BJ (cell line): ENCODE results near the gene DCPS. TPM values are rescaled to one million over a fixed set of nuclear protein-coding genes. Genes with fewer than 3 reads are reported as not detected.

Source experiments
- CTCF ChIA-PET: fragments of 350-600 bp; formaldehyde crosslinking; extraction: SDS; loops from one replicate; lab custom pipeline; 2021; ENCODE audit warnings: antibody characterized with exemption, inconsistent platforms; lab: Yijun Ruan, JAX
- POLR2A ChIA-PET: fragments of 300-600 bp; sonication (Branson Sonifier 250); formaldehyde crosslinking; extraction: SDS; loops from one replicate; lab custom pipeline; 2021; ENCODE audit warnings: antibody characterized with exemption; lab: Charles Lee
- DNase-seq: peaks from one replicate; pipeline ENCODE4 v3.0.0-alpha.2; 2011; ENCODE audit warnings: low read depth
- H3K27me3 ChIP-seq: 2 replicates; pipeline ENCODE4 v1.6.0; 2011; ENCODE audit warnings: low read length; ENCODE audit not compliant: control insufficient read depth, insufficient read depth
- H3K36me3 ChIP-seq: 2 replicates; pipeline ENCODE4 v1.5.1; 2011; ENCODE audit warnings: low read length; ENCODE audit not compliant: control insufficient read depth, insufficient read depth
- H3K4me3 ChIP-seq: 2 replicates; pipeline ENCODE4 v1.5.1; 2011; ENCODE audit warnings: low read depth, mild to moderate bottlenecking, control low read depth, low read length
- CTCF ChIP-seq: IDR thresholded peaks from 2 replicates; pipeline ENCODE4 v1.5.1; 2011; ENCODE audit warnings: low read depth, mild to moderate bottlenecking, control low read depth, inconsistent platforms, low read length, moderate library complexity; ENCODE audit not compliant: insufficient read depth
- polyA plus RNA-seq: library from polyadenylated mRNA; depleted of rRNA; stranded (reverse); fragments of >200 nt; gene quantifications from 2 replicates; pipeline ENCODE4 v1.2.3, GENCODE V29; 2011

Gene DCPS
- polyA plus RNA-seq, 1 experiment, result 23.5 TPM

DNA sequence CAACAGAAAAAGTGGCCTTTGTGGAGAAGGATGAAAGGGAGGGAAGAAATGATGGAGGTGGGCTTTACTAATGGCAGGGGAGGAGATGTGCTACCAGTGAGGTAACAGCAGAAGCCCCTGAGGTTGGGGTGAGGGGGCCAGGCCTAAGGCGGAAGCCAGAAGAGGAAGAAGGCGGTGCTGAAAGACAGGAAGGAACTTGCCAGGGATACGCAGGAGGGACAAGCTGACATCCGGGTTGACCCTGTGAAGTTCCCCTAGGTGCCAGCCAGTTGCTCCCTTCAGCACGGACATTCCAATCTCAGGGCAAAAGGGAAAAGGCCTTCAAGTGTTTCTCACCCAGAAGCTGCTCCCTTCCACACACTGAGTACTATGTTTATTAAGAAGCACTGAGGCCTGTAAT lies 23.3 kb upstream of the DCPS start:
- Histone ChIP-seq H3K4me3 (no peak overlapping the region), H3K27me3 (no peaks in the 10 kb centered on the region), H3K36me3 (peaks cover 3% of the 10 kb centered on the region)
- ChIA-PET POLR2A (no interaction called here), CTCF (no interaction called here)
- DNase-seq, result no peak
- no peak for TF ChIP-seq CTCF

DNA sequence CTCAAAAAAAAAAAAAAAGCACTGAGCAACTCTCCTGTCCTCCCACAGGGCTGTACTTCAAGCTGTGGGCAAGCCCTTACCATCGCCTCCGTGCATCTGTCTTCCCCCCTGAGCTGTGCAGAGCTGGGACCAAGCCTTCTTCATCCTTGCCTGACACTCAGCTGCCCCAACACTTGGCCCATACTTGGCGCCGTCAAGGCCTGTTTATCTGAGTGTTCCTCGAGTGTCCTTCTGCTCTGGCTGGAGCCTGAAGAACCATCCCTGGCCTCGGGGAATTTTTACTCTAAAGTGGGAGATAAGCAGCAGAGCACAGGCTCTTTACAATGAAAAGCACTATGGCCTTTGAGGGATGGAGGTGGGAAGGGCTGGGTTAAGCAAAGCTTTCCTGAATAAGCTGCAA lies 22.6 kb upstream of the DCPS start:
- CTCF ChIA-PET, result no interaction called here
- no peak for DNase-seq
- no peak for TF ChIP-seq CTCF
- H3K4me3 ChIP-seq, result no peak overlapping the region
- POLR2A ChIA-PET, result interaction anchor here (0.6 to 0.7 kb wide), 2 partner anchors 51 to 54 kb away, joined by 3 read pairs; no protein-coding TSS in a partner anchor
- H3K36me3 ChIP-seq, result no peaks in the 10 kb centered on the region; the same call in none of the 2 replicates
- no peaks in the 10 kb centered on the region for H3K27me3 ChIP-seq

GRCh38 chr11:126281666-126282175 lies 22.1 kb upstream of the DCPS start:
- no peaks in the 10 kb centered on the region for H3K27me3 ChIP-seq
- no peak for DNase-seq
- H3K4me3 ChIP-seq, result no peak overlapping the region
- H3K36me3 ChIP-seq, result peaks cover under 1% of the 10 kb centered on the region
- no peak for TF ChIP-seq CTCF
- CTCF ChIA-PET, result interaction anchor here (1.2 kb wide), 1 partner anchor 12 kb away, joined by 4 read pairs; no protein-coding TSS in a partner anchor
- POLR2A ChIA-PET, result interaction anchor here (0.6 to 0.7 kb wide), 2 partner anchors 50 to 54 kb away, joined by 3 read pairs; no protein-coding TSS in a partner anchor

- ChIA-PET POLR2A (no interaction called here), CTCF (interaction anchor here (1.2 kb wide), 1 partner anchor 13 kb away, joined by 4 read pairs; no protein-coding TSS in a partner anchor)
- H3K36me3 ChIP-seq, result peaks cover 3% of the 10 kb centered on the region
- no peaks in the 10 kb centered on the region for H3K27me3 ChIP-seq
- TF ChIP-seq CTCF, result no peak
- no peak for DNase-seq
- H3K4me3 ChIP-seq, result peak overlapping the region; percentile 74
Observed at GRCh38 chr11:126282361-126282735, 21.5 kb upstream of the DCPS start.

GRCh38 chr11:126282736-126283591 lies 20.9 kb upstream of the DCPS start, which contains the start of gene TIRAP:
TIRAP (plus strand) TSS chr11:126283093; CDS start chr11:126290895, 7,802 bp downstream.
- ChIA-PET POLR2A (no interaction called here), CTCF (interaction anchor here (0.6 to 1.3 kb wide), 3 partner anchors 10 to 18 kb away, joined by 3 to 4 read pairs (median 4); no protein-coding TSS in a partner anchor)
- no peak for DNase-seq
- no peak for TF ChIP-seq CTCF
- H3K4me3 ChIP-seq, result peak within 1 kb of the TSS; percentile 74
- H3K27me3 ChIP-seq, result no peaks in the 10 kb centered on the region
- peaks cover 3% of the 10 kb centered on the region; the same call in 1 of the 2 replicates for H3K36me3 ChIP-seq
